Caco-2 (cell line): Measurements from ENCODE around the gene AGPAT2. TPM values are rescaled to one million over a fixed set of nuclear protein-coding genes. Genes with fewer than 3 reads are reported as not detected.
"Not testable (repeated sequence)": the region's sequence is repeated elsewhere in the genome, so short reads cannot be mapped to it uniquely, and the experiment has no call there.

ENCODE experiments used
- BruUV-seq: library from RNA; stranded (reverse); fragments of 400-500 nt; replicated peaks from 2 replicates; lab custom pipeline; 2021; lab: Mats Ljungman, UMichigan
- CTCF ChIA-PET: fragments of 300-600 bp; sonication (Branson Sonifier 250); formaldehyde crosslinking; loops from one replicate; lab custom pipeline; 2022; ENCODE audit warnings: antibody characterized with exemption; lab: Charles Lee
- POLR2A ChIA-PET: fragments of 300-600 bp; sonication (Branson Sonifier 250); formaldehyde crosslinking; loops from one replicate; lab custom pipeline; 2022; ENCODE audit warnings: antibody characterized with exemption; lab: Charles Lee
- DNase-seq, 2 experiments: peaks; one replicate each; pipeline versions ENCODE4 v3.0.0 to v3.0.0-alpha.2; 2020 to 2022
- H3K27me3 ChIP-seq: replicated peaks from 2 replicates; pipeline ENCODE4 v1.6.0; 2011; ENCODE audit warnings: low read length; ENCODE audit not compliant: control insufficient read depth, insufficient read depth
- H3K36me3 ChIP-seq: 2 replicates; pipeline ENCODE4 v1.5.1; 2011; ENCODE audit warnings: low read length; ENCODE audit not compliant: control insufficient read depth, insufficient read depth
- H3K4me1 ChIP-seq: fragments of 250-450 bp; sonication (Bioruptor Pico); 2 replicates; pipeline ENCODE4 v1.5.1; 2020; ENCODE audit warnings: mild to moderate bottlenecking
- H3K4me3 ChIP-seq: 2 replicates; pipeline ENCODE4 v1.5.1; 2011; ENCODE audit warnings: low read depth, mild to moderate bottlenecking, control low read depth, low read length
- H3K9me3 ChIP-seq: fragments of 250-450 bp; sonication (Bioruptor Pico); 2 replicates; pipeline ENCODE4 v1.5.1; 2020; ENCODE audit warnings: mild to moderate bottlenecking, moderate library complexity
- H3K27ac Mint-ChIP-seq: one replicate; pipeline ENCODE4 v1.8.0; 2022; ENCODE audit warnings: mixed read lengths; ENCODE audit not compliant: unreplicated experiment
- H3K27me3 Mint-ChIP-seq: one replicate; pipeline ENCODE4 v1.8.0; 2022; ENCODE audit warnings: mixed read lengths; ENCODE audit not compliant: insufficient read depth, unreplicated experiment
- H3K36me3 Mint-ChIP-seq: one replicate; pipeline ENCODE4 v1.8.0; 2022; ENCODE audit warnings: mild to moderate bottlenecking, mixed read lengths; ENCODE audit not compliant: insufficient read depth, unreplicated experiment
- H3K4me1 Mint-ChIP-seq: one replicate; pipeline ENCODE4 v1.8.0; 2022; ENCODE audit warnings: low read depth, mixed read lengths; ENCODE audit not compliant: unreplicated experiment
- H3K4me3 Mint-ChIP-seq: one replicate; pipeline ENCODE4 v1.8.0; 2022; ENCODE audit warnings: mild to moderate bottlenecking, moderate library complexity, mixed read lengths; ENCODE audit not compliant: unreplicated experiment
- H3K9me3 Mint-ChIP-seq: one replicate; pipeline ENCODE4 v1.8.0; 2022; ENCODE audit warnings: mixed read lengths; ENCODE audit not compliant: unreplicated experiment
- intact Hi-C: fragments of 100-400 bp; cut with micrococcal nuclease; formaldehyde crosslinking; loops from one replicate; pipeline ENCODE4 v1.10.0; 2022; ENCODE audit not compliant: unreplicated experiment
- total RNA-seq: library from RNA; stranded (reverse); gene quantifications from 2 replicates; pipeline ENCODE4 v1.2.3, GENCODE V29; 2022
- TF ChIP-seq, protein P1 (sequence below), 2 experiments: fragments of 200-600 bp in 1 of 2; IDR thresholded peaks; 1 replicate in 1 of 2; 2 replicates in 1 of 2; pipeline versions ENCODE4 v1.5.1 to v1.8.0; 2011 to 2022; ENCODE audit warnings: antibody characterized with exemption in 1 of 2, control low read depth in 1 of 2, inconsistent platforms in 1 of 2, low read depth in 1 of 2, low read length in 1 of 2, mild to moderate bottlenecking in 1 of 2, moderate library complexity in 1 of 2; ENCODE audit not compliant: insufficient read depth in 1 of 2, severe bottlenecking in 1 of 2, unreplicated experiment in 1 of 2

Gene AGPAT2
- total RNA-seq, 1 experiment from 2014 or later, result 68.7 TPM

DNA sequence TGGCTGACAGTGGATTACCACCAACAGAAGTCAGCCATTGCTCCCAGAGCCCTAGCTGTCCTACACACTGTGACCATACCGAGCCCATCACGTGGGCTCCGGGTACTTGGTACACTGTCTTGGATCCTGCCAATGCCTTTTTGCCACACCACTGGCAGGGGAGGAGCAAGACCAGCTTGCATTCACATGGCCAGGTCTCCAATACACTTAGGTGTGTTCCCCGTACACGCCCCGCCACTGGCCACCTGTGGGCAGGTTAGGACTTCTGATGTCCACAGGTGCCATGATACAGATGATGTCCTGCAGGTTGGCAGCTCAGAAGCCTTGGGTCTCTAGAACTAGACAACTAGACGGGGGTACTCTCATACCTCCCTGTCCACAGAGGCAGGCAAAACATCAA lies 19.8 kb upstream of the AGPAT2 start:
- Histone ChIP-seq H3K4me1 (no peaks in the 10 kb centered on the region; the same call in 1 of the 2 replicates), H3K27me3 (no peaks in the 10 kb centered on the region), H3K9me3 (no peaks in the 10 kb centered on the region), H3K36me3 (no peaks in the 10 kb centered on the region), H3K4me3 (no peak overlapping the region)
- Mint-ChIP-seq H3K4me3 (no peak overlapping the region), H3K9me3 (no peaks in the 10 kb centered on the region), H3K27ac (no peak overlapping the region), H3K27me3 (no peaks in the 10 kb centered on the region), H3K36me3 (no peaks in the 10 kb centered on the region), H3K4me1 (peaks cover 9% of the 10 kb centered on the region)
- ChIA-PET POLR2A (no interaction called here), CTCF (no interaction called here)
- DNase-seq, result no peak
- TF ChIP-seq, protein P1, sequence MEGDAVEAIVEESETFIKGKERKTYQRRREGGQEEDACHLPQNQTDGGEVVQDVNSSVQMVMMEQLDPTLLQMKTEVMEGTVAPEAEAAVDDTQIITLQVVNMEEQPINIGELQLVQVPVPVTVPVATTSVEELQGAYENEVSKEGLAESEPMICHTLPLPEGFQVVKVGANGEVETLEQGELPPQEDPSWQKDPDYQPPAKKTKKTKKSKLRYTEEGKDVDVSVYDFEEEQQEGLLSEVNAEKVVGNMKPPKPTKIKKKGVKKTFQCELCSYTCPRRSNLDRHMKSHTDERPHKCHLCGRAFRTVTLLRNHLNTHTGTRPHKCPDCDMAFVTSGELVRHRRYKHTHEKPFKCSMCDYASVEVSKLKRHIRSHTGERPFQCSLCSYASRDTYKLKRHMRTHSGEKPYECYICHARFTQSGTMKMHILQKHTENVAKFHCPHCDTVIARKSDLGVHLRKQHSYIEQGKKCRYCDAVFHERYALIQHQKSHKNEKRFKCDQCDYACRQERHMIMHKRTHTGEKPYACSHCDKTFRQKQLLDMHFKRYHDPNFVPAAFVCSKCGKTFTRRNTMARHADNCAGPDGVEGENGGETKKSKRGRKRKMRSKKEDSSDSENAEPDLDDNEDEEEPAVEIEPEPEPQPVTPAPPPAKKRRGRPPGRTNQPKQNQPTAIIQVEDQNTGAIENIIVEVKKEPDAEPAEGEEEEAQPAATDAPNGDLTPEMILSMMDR (IDR thresholded peaks at IDR 0.05; ENCODE audit: insufficient read depth in 1 of 2, low read depth in 1 of 2, low read length in 1 of 2, severe bottlenecking in 1 of 2, unreplicated experiment in 1 of 2), result no peak
- BruUV-seq, result no TSS peak
- intact Hi-C loops, result no loop called here

- Mint-ChIP-seq H3K27ac (no peak overlapping the region), H3K36me3 (no peaks in the 10 kb centered on the region), H3K9me3 (no peaks in the 10 kb centered on the region), H3K27me3 (no peaks in the 10 kb centered on the region), H3K4me3 (no peak overlapping the region), H3K4me1 (peaks cover 9% of the 10 kb centered on the region)
- Histone ChIP-seq H3K9me3 (no peaks in the 10 kb centered on the region), H3K4me1 (no peaks in the 10 kb centered on the region; the same call in 1 of the 2 replicates), H3K36me3 (no peaks in the 10 kb centered on the region), H3K4me3 (no peak overlapping the region), H3K27me3 (no peaks in the 10 kb centered on the region)
- no TSS peak for BruUV-seq
- ChIA-PET POLR2A (no interaction called here), CTCF (interaction anchor here (0.7 kb wide), 1 partner anchor 191 kb away, joined by 5 read pairs; no protein-coding TSS in a partner anchor)
- intact Hi-C loops, result no loop called here
- no peak for DNase-seq
- TF ChIP-seq, protein P1 (IDR thresholded peaks at IDR 0.05; ENCODE audit: insufficient read depth in 1 of 2, low read depth in 1 of 2, low read length in 1 of 2, severe bottlenecking in 1 of 2, unreplicated experiment in 1 of 2), result no peak
Observed at GRCh38 chr9:136705564-136705963, 18.3 kb upstream of the AGPAT2 start.

- POLR2A ChIA-PET, H3K4me3 Mint-ChIP-seq, H3K36me3 ChIP-seq, H3K36me3 Mint-ChIP-seq, H3K4me3 ChIP-seq, H3K27me3 ChIP-seq, intact Hi-C loops, H3K4me1 Mint-ChIP-seq, DNase-seq, BruUV-seq, H3K9me3 ChIP-seq, H3K4me1 ChIP-seq, H3K9me3 Mint-ChIP-seq, H3K27ac Mint-ChIP-seq, H3K27me3 Mint-ChIP-seq: not testable (repeated sequence)
- CTCF ChIA-PET, result interaction anchor here (0.7 kb wide), 1 partner anchor 191 kb away, joined by 5 read pairs; no protein-coding TSS in a partner anchor
Observed at GRCh38 chr9:136704741-136705140, 17.5 kb upstream of the AGPAT2 start.
